ENCODE results near the gene ISCA1.

The ISCA1 gene

GRCh38 chr9:86262492-86262891, 19.8 kb downstream of the ISCA1 start:
- no peak for DNase-seq (ENCODE audit: low spot score)
- in situ Hi-C loops (cut with MboI; ENCODE audit: low sequenced_read_pairs, unreplicated experiment), result no loop called here
- TF ChIP-seq CTCF (IDR thresholded peaks at IDR 0.05; ENCODE audit: borderline replicate concordance, control extremely low read depth, extremely low read depth, insufficient read depth, missing control alignments), result no peak

- in situ Hi-C loops (cut with MboI; ENCODE audit: low sequenced_read_pairs, unreplicated experiment), result no loop called here
- no peak for DNase-seq (ENCODE audit: low spot score)
- no peak for TF ChIP-seq CTCF (IDR thresholded peaks at IDR 0.05; ENCODE audit: borderline replicate concordance, control extremely low read depth, extremely low read depth, insufficient read depth, missing control alignments)
Measured at GRCh38 chr9:86259557-86259956, 22.8 kb downstream of the ISCA1 start, which contains the start of gene C9orf153. C9orf153 (minus strand) TSS chr9:86259657; CDS start chr9:86229603, 30,054 bp downstream.

GRCh38 chr9:86257391-86257790, 24.9 kb downstream of the ISCA1 start:
- no peak for DNase-seq (ENCODE audit: low spot score)

GRCh38 chr9:86256653-86257052, 25.7 kb downstream of the ISCA1 start:
- no peak for DNase-seq (ENCODE audit: low spot score)
- no peak for TF ChIP-seq CTCF (IDR thresholded peaks at IDR 0.05; ENCODE audit: borderline replicate concordance, control extremely low read depth, extremely low read depth, insufficient read depth, missing control alignments)
- in situ Hi-C loops (cut with MboI; ENCODE audit: low sequenced_read_pairs, unreplicated experiment), result no loop called here

More at GRCh38 chr9:86257391-86257790, 24.9 kb downstream of the ISCA1 start:
- in situ Hi-C loops (cut with MboI; ENCODE audit: low sequenced_read_pairs, unreplicated experiment), result no loop called here
- no peak for TF ChIP-seq CTCF (IDR thresholded peaks at IDR 0.05; ENCODE audit: borderline replicate concordance, control extremely low read depth, extremely low read depth, insufficient read depth, missing control alignments)

GRCh38 chr9:86253577-86253976, 28.8 kb downstream of the ISCA1 start:
- in situ Hi-C loops (cut with MboI; ENCODE audit: low sequenced_read_pairs, unreplicated experiment), result no loop called here
- no peak for TF ChIP-seq CTCF (IDR thresholded peaks at IDR 0.05; ENCODE audit: borderline replicate concordance, control extremely low read depth, extremely low read depth, insufficient read depth, missing control alignments)
- no peak for DNase-seq (ENCODE audit: low spot score)

- in situ Hi-C loops (cut with MboI; ENCODE audit: low sequenced_read_pairs, unreplicated experiment), result no loop called here
- no peak for TF ChIP-seq CTCF (IDR thresholded peaks at IDR 0.05; ENCODE audit: borderline replicate concordance, control extremely low read depth, extremely low read depth, insufficient read depth, missing control alignments)
- DNase-seq (ENCODE audit: low spot score), result no peak
Measured at GRCh38 chr9:86252870-86253269, 29.5 kb downstream of the ISCA1 start.

- DNase-seq (ENCODE audit: low spot score), result no peak
- in situ Hi-C loops (cut with MboI; ENCODE audit: low sequenced_read_pairs, unreplicated experiment), result no loop called here
- no peak for TF ChIP-seq CTCF (IDR thresholded peaks at IDR 0.05; ENCODE audit: borderline replicate concordance, control extremely low read depth, extremely low read depth, insufficient read depth, missing control alignments)
Measured at GRCh38 chr9:86250123-86250522, 32.2 kb downstream of the ISCA1 start.
